Ovary (tissue), 9 donors: ENCODE data around the gene GJB5. TPM values are rescaled to one million over a fixed set of nuclear protein-coding genes. Genes with fewer than 3 reads are reported as not detected.

ENCODE experiments used
- DNase-seq, 5 donors: peaks; one replicate each; pipeline ENCODE4 v3.0.0-alpha.2; 2019 to 2020
- H3K27ac ChIP-seq, 2 donors: fragments of 200-600 bp; one replicate each; pipeline versions ENCODE4 v1.5.1 to v1.8.0; 2019 to 2022
- H3K27me3 ChIP-seq: fragments of 200-600 bp; one replicate; pipeline ENCODE4 v1.8.0; 2022
- H3K36me3 ChIP-seq: fragments of 200-600 bp; sonication (generic); one replicate; pipeline ENCODE4 v1.5.1; 2019
- H3K4me1 ChIP-seq: one replicate; pipeline ENCODE4 v1.8.1; 2013; ENCODE audit warnings: mild to moderate bottlenecking, moderate library complexity; ENCODE audit not compliant: insufficient read depth
- H3K4me3 ChIP-seq: fragments of 200-600 bp; sonication (generic); one replicate; pipeline ENCODE4 v1.5.1; 2017
- H3K9me3 ChIP-seq, 2 donors: fragments of 200-600 bp in 1 of 2; sonication (generic) in 1 of 2; one replicate each; pipeline versions ENCODE4 v1.5.1 to v1.8.1; 2013 to 2019; ENCODE audit warnings: mild to moderate bottlenecking in 1 of 2, moderate library complexity in 1 of 2
- EP300 ChIP-seq: sonication (generic); formaldehyde crosslinking; IDR thresholded peaks from one replicate; pipeline ENCODE4 v1.6.1; 2017; ENCODE audit warnings: antibody characterized with exemption
- POLR2A ChIP-seq: fragments of 450-650 bp; IDR thresholded peaks from one replicate; pipeline ENCODE4 v1.6.1; 2017; ENCODE audit warnings: antibody characterized with exemption, mild to moderate bottlenecking, moderate library complexity
- WGBS, 3 donors: extraction: QIAGEN DNeasy Blood & Tissue Kit in 1 of 3; methylation state at CpG; one replicate each; pipeline versions ENCODE4 v1.1.5 to v1.1.7; 2013 to 2017; 5-methylcytosine and 5-hydroxymethylcytosine counted together
- intact Hi-C, 4 donors: fragments of 100-400 bp; cut with DNase I; formaldehyde crosslinking; loops; one replicate each; pipeline versions ENCODE4 v1.11.0 to v1.15.1; 2022 to 2023
- polyA plus RNA-seq, 2 donors: library from polyadenylated mRNA; stranded (reverse); fragments of 200-250 nt in 1 of 2; fragments of 350-450 nt in 1 of 2; fragmentation: Illumina TruSeq in 1 of 2; extraction: RNeasy Lipid Tissue Mini Kit (QIAGEN cat#74804) in 1 of 2; gene quantifications; one replicate each; pipeline ENCODE4 v1.2.3, GENCODE V29; 2013 to 2014
- total RNA-seq, 7 donors: library from RNA; depleted of rRNA in 2 of 7; stranded (reverse); fragments of >200 nt in 2 of 7; fragmentation: NEBNext Ultra II Directional in 3 of 7; extraction: Animal tissue kit (Norgen Biotek cat#: 25700) in 3 of 7; gene quantifications; one replicate each; pipeline versions ENCODE4 v1.1.0 to v1.2.4, GENCODE V29; 2016 to 2023
- TF ChIP-seq, protein P1 (sequence below), 3 donors: fragments of 450-650 bp in 2 of 3; fragments of 200-600 bp in 1 of 3; IDR thresholded peaks; one replicate each; pipeline versions ENCODE4 v1.5.1 to v1.8.0; 2016 to 2022; ENCODE audit warnings: antibody characterized with exemption in 3 of 3, mild to moderate bottlenecking in 1 of 3
- donor health status: DM: no; HTN: no; CAD: no; lungs with moderate emphysema.
- donor health status: DM: no; HTN: no; CAD: no.
- donor health status: Bipolar disorder and iron deficiency.
- donor health status: DM: yes; HTN: yes; CAD: no.
- donor health status: DM: no; HTN: no; CAD: no.
- donor health status: DM: yes; HTN: yes; CAD: no.

The GJB5 gene
- total and polyA plus RNA-seq, 9 donors = not detected

DNA sequence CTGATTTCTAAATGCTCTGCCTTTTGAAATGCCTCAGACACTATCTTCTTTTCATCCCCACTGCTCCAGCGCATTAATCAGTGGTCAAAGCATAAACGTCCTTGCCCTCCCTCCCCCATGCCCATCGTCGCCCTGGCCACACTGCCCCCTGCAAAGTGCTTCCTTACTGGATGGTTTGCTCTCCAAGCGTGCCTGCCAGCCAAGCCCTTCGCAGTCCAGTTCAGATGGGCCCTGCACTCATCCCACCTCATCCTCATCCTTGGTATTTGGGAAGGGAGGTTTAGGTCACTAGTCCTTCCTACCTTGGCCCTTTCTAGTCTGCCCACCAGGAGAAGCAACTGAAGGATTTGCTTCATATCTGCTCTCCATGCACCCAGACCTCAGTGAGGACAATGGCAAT lies 41.1 kb downstream of the GJB5 start:
- no peak overlapping the region for H3K27ac ChIP-seq

DNA sequence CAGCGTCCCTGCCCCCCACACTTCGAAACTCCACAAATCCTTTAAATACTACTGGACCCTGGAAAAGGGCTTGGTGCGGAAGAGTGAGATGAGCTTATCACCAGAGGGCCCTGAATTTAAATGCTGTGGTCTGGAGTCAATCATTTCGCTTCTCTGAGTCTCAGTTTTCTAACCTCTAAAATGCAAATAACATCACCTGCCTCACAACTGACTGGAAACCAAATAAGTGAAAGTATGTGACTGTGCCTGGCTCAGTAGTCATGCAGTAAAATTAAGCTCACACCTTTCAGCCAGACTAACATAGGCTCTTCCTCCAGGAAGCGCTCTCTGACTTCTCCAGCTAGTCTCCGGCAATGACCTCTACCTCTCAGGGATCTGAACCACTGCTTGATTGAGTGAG lies 42.1 kb downstream of the GJB5 start:
- intact Hi-C loops = no loop called here
- Histone ChIP-seq H3K9me3 (no peaks in the 10 kb centered on the region), H3K4me1 (peaks cover 6% of the 10 kb centered on the region), H3K27ac (no peak overlapping the region), H3K36me3 (no peaks in the 10 kb centered on the region), H3K4me3 (no peak overlapping the region), H3K27me3 (no peaks in the 10 kb centered on the region)
- 80 to 93% (median 89%) methylated on average over 6 of the region's 6 CpGs for WGBS, 3 donors
- DNase-seq = no peak
- TF ChIP-seq, protein P1, sequence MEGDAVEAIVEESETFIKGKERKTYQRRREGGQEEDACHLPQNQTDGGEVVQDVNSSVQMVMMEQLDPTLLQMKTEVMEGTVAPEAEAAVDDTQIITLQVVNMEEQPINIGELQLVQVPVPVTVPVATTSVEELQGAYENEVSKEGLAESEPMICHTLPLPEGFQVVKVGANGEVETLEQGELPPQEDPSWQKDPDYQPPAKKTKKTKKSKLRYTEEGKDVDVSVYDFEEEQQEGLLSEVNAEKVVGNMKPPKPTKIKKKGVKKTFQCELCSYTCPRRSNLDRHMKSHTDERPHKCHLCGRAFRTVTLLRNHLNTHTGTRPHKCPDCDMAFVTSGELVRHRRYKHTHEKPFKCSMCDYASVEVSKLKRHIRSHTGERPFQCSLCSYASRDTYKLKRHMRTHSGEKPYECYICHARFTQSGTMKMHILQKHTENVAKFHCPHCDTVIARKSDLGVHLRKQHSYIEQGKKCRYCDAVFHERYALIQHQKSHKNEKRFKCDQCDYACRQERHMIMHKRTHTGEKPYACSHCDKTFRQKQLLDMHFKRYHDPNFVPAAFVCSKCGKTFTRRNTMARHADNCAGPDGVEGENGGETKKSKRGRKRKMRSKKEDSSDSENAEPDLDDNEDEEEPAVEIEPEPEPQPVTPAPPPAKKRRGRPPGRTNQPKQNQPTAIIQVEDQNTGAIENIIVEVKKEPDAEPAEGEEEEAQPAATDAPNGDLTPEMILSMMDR (IDR thresholded peaks at IDR 0.05) = no peak
- TF ChIP-seq EP300 (no peak), POLR2A (no peak)

More for the DNA sequence above, 41.1 kb downstream of the GJB5 start:
- Histone ChIP-seq H3K36me3 (no peaks in the 10 kb centered on the region), H3K27me3 (no peaks in the 10 kb centered on the region), H3K4me3 (peak overlapping the region; percentile 12), H3K9me3 (no peaks in the 10 kb centered on the region), H3K4me1 (peaks cover 6% of the 10 kb centered on the region)
- TF ChIP-seq EP300 = no peak
- no peak for DNase-seq
- intact Hi-C loops = no loop called here
- WGBS, 3 donors = 63 to 76% (median 66%) methylated on average over 6 of the region's 6 CpGs

DNA sequence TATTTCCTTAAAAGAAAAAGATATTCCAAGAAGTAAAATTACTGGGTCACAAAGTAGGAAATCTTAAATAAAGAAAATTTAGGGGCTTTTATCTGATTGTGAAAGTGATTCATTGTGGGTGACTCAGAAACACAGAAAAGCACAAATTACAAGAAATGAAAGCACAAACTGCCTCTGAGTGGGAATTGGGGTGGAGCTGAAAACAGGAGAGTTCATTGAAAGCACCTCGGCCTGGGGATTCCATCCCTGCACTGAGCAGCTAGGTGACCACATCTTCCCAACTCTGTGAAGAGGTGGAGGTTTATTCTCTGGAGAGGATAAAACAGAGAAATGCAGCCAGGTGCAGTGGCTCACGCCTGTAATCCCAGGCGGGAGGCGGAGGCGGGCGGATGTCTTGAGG lies 45.4 kb downstream of the GJB5 start:
- intact Hi-C loops = no loop called here
- TF ChIP-seq, protein P1 (IDR thresholded peaks at IDR 0.05) = no peak
- no peak for TF ChIP-seq POLR2A
- TF ChIP-seq EP300 = no peak
- Histone ChIP-seq H3K36me3 (no peaks in the 10 kb centered on the region), H3K4me1 (peaks cover 6% of the 10 kb centered on the region), H3K27me3 (no peaks in the 10 kb centered on the region), H3K27ac (no peak overlapping the region), H3K4me3 (no peak overlapping the region), H3K9me3 (no peaks in the 10 kb centered on the region)
- no peak for DNase-seq
- 67 to 79% (median 73%) methylated on average over 6 of the region's 6 CpGs for WGBS, 3 donors

DNA sequence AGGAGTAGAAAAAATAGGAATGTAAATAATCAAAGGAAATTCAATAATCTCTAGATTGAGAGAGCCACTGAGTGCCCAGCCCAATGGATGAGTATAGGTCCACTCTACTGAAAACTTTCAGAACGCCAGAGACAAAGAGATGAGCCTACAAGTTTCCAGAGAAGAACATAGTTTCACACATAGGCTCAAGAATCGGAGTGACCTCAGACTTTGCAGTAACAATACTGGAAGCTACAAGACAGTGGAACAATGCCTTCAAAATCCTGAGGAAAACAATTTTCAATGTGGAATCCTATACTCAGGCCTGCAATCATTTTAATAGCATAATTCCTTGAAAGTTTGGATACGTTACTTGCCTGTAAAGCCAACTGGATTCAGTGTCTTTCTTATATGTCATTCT lies 48.9 kb downstream of the GJB5 start:
- 91 to 97% (median 94%) methylated on average over 3 of the region's 3 CpGs for WGBS, 3 donors
- intact Hi-C loops = no loop called here
- H3K36me3 ChIP-seq = no peaks in the 10 kb centered on the region
- no peak overlapping the region for H3K4me3 ChIP-seq
- H3K9me3 ChIP-seq = no peaks in the 10 kb centered on the region
- no peak for TF ChIP-seq EP300
- H3K4me1 ChIP-seq = peaks cover 3% of the 10 kb centered on the region
- DNase-seq = no peak
- H3K27ac ChIP-seq = no peak overlapping the region
- no peaks in the 10 kb centered on the region for H3K27me3 ChIP-seq

DNA sequence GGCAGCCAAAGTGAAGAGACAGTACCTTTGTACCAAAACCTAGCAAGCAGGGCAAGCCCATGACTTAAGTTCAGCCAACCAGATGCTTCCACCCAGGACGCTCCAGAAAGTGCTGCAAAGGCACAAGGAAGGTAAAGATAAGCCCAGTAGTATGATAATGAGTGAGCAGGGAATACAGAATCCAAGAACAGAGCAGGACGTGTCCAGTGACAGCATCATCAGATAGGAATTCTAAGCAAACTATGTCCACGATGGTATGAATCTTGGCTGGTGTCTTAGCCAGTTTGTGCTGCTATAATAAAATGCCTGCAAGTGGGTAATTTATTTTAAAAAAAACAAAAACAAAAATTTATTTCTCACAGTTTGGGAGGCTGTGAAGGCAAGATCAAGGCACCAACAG lies 51.5 kb downstream of the GJB5 start:
- H3K27ac ChIP-seq = no peak overlapping the region
- H3K27me3 ChIP-seq = no peaks in the 10 kb centered on the region
- no peaks in the 10 kb centered on the region for H3K4me1 ChIP-seq
- TF ChIP-seq POLR2A (no peak), EP300 (no peak)
- TF ChIP-seq, protein P1 (IDR thresholded peaks at IDR 0.05) = no peak
- H3K36me3 ChIP-seq = no peaks in the 10 kb centered on the region
- no peak for DNase-seq
- WGBS, 3 donors = 60 to 69% (median 62%) methylated on average over 3 of the region's 3 CpGs
- no peak overlapping the region for H3K4me3 ChIP-seq
- intact Hi-C loops = no loop called here
- H3K9me3 ChIP-seq = no peaks in the 10 kb centered on the region

Other genes starting within 250 kb of the GJB5 start
- not detected for gene GJB4, start 4.7 kb downstream of the GJB5 start, total RNA-seq
- not detected for gene GJB4, start 4.7 kb downstream of the GJB5 start, polyA plus RNA-seq
- 1 to 10 TPM in 1 of 7 donors, under 1 TPM in 3, not detected in 3; 0.23 to 1.7 (median 0.32) TPM for gene GJB3, start 26.2 kb downstream of the GJB5 start, total RNA-seq
- gene GJB3, start 26.2 kb downstream of the GJB5 start, polyA plus RNA-seq = not detected
- gene GJA4, start 38.0 kb downstream of the GJB5 start, total RNA-seq = 100 to 1,000 TPM in 1 of 7 donors, 10 to 100 TPM in 2, 1 to 10 TPM in 4; 4.9 to 149 (median 9.5) TPM
- 10 to 100 TPM in 1 of 2 donors, 1 to 10 TPM in 1; 7.9 to 19.4 TPM for gene GJA4, start 38.0 kb downstream of the GJB5 start, polyA plus RNA-seq
- gene SMIM12, start 104.7 kb downstream of the GJB5 start, total RNA-seq = 10 to 100 TPM; 15.4 to 32.3 (median 24.4) TPM
- gene SMIM12, start 104.7 kb downstream of the GJB5 start, polyA plus RNA-seq = 10 to 100 TPM; 18.4 to 28.1 TPM
- gene DLGAP3, start 174.6 kb downstream of the GJB5 start, total RNA-seq = under 1 TPM; 0.11 to 0.62 (median 0.20) TPM
- gene DLGAP3, start 174.6 kb downstream of the GJB5 start, polyA plus RNA-seq = under 1 TPM; 0.05 to 0.10 TPM
- gene TMEM35B, start 230.3 kb downstream of the GJB5 start, total RNA-seq = 10 to 100 TPM; 19.6 to 54.3 (median 25.0) TPM
- 10 to 100 TPM; 54.6 to 58.7 TPM for gene TMEM35B, start 230.3 kb downstream of the GJB5 start, polyA plus RNA-seq